ENCODE data around the gene FASTKD1.
"Not testable (repeated sequence)": the region's sequence is repeated elsewhere in the genome, so short reads cannot be mapped to it uniquely, and the experiment has no call there.

The FASTKD1 gene, protein sequence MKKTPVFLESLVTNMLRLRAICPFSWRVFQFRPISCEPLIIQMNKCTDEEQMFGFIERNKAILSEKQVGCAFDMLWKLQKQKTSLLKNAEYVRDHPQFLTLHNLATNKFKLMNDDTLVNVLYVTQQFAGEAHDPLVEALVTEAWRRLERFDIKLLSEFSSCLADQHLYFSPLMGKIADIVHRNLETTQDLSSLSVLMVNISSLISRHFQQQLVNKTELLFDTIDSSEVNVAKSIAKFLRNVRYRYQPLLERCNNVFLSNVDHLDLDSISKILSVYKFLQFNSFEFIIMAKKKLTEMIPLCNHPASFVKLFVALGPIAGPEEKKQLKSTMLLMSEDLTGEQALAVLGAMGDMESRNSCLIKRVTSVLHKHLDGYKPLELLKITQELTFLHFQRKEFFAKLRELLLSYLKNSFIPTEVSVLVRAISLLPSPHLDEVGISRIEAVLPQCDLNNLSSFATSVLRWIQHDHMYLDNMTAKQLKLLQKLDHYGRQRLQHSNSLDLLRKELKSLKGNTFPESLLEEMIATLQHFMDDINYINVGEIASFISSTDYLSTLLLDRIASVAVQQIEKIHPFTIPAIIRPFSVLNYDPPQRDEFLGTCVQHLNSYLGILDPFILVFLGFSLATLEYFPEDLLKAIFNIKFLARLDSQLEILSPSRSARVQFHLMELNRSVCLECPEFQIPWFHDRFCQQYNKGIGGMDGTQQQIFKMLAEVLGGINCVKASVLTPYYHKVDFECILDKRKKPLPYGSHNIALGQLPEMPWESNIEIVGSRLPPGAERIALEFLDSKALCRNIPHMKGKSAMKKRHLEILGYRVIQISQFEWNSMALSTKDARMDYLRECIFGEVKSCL
- 11.4 to 71.5 (median 38.1) reads per million in 17 experiments for total RNA-seq

DNA sequence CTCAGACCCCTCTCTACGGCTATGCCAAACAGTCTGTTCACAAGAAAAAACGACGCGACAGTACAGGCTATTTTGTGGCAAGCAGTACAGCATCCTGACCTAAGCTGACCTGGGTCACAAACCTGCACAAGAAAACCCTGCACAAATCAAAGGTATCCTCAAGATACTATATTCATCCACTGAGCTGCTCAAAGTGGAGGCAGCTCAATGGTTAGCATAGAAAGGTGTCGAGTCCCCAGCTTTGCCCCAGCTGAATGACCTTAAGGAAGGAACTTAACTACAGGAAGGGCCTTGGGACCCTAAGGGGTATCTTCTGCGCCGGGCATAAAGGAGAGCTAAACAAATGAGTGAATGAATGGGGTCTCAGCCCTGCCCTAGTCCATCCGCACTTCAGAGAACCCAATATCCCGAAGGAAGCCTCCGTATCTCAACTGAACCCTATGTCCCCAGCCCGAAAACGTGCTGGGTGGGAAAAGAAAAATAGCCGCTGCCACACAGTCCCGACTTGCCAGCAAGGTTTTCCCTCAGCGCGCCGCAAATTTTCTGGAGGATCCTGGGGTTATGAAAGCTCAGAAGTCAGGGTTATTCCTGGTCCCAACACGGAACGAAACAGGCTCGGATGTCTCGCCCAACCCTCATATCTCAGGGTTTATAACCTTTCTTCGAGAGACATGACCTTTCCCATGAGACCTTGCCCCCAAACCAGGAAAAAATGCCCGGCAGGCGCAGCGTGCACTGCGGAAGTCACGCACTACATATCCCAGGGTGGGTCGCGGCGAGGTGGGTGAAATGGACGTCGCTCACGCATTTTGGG, at the start of gene FASTKD1:
Gene FASTKD1, minus strand, starts transcription at position 706 of the 814 bp plus-strand sequence. CDS start 1,836 bp downstream, outside the sequence.
- peak; percentile 94 to 97 (median 96) for DNase-seq

DNA sequence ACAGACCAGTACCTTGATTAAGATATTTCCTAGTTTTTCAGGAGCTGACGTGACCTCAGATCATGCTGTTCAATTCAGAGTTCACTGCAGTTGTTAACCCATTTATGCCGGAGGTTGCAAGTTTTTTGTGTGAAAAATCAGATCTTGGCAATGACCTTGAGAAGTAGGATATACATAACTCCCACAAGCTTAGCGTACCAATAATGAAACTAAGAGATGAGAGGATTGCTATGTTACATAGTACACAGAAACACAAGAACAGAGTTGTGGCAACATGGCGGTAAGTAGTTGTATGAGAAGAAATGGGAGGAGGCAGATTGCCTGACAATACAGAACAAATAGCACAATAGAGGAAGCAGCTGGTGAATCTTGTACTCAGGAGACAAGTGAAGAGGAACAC, 49.6 kb upstream of the FASTKD1 start:
- DNase-seq = no peak

DNA sequence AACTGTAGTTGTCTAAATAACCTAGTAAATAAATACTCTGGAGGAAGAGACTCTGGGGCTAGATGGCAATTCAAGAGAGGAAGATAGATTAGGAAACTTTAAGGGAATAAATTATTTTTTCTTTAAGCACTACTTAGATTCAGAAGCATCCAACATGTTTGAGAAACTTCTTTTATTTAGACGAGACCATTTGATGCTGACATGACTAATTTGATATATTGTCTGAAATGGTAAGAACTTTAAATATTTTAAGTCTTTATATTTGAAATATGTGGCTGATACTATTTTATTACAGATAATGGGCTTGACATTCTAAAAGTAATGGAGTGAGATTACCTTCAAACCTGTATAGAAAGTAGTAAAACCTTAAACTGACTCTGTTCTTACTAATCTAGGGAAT, 46.8 kb upstream of the FASTKD1 start:
- DNase-seq = no peak

DNA sequence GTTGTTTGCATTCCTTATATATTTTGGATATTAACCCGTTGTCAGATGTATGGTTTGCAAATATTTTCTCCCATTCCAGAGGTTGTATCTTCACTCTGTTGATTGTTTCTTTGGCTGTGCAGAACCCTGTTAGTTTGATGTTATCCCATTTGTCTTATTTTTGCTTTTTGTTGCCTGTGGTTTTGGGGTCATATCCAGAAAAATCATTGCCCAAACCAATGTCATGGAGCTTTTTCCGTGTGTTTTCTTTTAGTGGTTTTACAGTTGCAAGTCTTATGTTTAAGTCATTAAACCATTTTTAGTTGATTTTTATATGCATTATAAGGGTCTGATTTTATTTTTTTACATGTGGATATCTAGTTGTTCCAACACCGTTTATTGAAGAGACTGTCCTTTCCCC, 46.3 kb upstream of the FASTKD1 start:
- DNase-seq = no peak

DNA sequence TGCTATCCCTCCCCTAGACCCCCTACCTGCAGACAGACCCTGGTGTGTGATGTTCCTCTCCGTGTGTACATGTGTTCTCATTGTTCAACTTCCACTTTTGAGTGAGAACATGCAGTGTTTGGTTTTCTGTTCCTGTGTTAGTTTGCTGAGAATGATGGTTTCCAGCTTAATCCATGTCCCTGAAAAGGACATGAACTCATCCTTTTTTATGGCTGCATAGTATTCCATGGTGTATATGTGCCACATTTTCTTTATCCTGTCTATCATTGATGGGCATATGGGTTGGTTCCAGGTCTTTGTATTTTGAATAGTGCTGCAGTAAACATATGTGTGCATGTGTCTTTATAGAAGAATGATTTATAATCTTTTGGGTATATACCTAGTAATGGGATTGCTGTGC, 42.3 kb upstream of the FASTKD1 start:
- not testable (repeated sequence) for DNase-seq

DNA sequence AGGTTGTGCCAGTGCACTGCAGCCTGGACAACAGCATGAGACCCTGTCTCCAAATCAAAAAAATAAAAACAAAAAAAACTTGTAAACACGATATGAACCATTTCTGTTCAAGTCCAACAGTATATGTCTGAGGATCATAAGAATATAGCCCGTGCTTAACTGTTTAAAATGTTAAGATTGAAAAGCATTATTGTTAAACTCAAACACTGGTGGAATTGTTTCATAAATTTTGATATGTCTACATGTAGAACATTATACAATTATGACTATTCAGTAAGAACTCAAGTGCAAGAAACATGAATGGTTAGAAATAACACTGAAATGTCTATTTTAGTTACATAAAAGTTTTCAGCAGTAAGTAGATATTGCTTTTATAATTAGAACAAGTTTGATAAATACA, 40.2 kb upstream of the FASTKD1 start:
- no peak for DNase-seq

DNA sequence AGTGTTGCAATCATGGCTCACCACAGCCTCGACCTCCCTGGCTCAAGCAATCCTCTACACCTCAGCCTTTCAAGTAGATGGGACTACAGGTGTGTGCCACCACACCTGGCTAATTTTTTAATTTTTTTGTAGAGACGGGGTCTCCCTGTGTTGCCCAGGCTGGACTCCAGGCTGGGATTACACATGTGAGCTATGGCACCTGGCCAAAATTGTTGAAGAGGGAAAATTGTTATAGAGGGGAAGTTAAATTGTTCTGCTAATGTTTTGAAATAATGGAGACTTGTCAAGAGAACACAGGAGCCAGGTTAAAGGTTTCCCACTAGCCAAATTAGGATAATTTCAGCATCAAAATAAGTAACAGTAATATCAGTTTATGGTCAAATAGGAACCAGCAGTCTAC, 35.6 kb upstream of the FASTKD1 start:
- DNase-seq = no peak

DNA sequence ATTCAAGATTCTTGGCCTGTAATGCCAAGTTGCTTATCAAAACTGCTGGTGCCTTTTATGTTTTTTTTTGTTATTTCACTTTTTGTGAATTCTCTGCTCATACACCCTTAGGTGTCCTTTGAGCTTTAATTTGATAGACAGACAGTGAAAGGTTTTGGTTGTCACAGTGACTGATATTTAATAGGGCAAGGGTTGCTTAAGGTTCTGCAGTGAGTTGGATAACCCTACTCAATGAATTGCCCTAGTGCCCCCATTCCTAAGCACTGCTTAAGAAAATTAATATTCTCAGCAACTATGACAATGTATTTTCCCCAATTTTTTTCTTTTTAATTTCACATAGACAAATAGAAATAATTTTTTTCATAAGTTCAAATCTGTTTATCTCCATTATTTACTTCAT, 25.9 kb upstream of the FASTKD1 start:
- DNase-seq = no peak

DNA sequence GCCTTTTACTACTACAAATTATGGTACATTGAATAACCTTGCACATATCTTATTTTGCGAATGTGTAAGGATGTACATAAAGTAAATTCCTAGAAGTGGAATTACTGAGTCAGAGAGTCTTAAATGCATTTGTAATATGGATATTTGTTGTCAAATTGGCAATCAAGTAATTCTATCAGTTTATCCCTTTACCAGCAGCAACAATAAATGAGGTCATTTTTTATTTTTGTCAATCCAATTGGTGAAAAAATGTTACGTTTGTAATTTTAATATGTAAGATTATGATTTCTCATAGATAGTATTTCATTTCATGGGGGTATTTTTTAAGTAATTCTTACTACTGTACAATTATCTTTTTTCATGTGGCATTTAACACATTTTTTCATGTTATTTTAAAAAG, 25.3 kb upstream of the FASTKD1 start:
- no peak for DNase-seq

DNA sequence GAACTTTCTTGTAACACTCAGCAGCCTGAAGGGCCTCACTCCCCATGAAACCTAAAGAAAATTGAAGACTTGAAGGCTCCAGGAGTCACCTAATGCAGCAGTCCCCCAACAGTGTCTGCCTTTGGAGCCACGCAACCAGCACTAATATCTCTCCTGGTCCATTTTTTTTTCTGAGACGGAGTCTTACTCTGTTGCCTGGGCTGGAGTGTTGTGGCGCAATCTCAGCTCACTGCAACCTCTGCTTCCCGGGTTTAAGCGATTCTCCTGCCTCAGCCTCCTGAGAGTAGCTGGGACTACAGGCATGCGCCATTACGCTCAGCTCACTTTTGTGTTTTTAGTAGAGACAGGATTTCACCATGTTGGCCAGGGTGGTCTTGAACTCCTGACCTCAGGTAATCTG, 22.9 kb upstream of the FASTKD1 start:
- DNase-seq = not testable (repeated sequence)

DNA sequence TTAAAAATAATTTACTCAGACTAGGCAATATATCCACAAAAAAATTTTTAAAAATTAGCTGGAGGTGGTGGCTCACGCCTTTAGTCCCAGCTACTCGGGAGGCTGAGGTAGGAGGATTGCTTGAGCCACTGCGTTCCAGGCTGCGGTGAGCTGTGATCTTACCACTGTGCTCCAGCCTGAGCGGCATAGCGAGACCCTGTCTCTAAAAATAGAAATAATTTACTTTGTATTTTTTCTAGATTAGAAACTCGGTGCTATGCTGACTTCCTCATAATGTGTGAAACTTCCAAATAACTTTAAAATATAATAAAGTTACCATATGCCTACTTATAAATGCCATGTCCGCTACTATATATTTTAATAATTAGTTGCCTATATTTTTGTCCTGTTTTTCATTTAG, 17.1 kb upstream of the FASTKD1 start:
- DNase-seq = no peak

DNA sequence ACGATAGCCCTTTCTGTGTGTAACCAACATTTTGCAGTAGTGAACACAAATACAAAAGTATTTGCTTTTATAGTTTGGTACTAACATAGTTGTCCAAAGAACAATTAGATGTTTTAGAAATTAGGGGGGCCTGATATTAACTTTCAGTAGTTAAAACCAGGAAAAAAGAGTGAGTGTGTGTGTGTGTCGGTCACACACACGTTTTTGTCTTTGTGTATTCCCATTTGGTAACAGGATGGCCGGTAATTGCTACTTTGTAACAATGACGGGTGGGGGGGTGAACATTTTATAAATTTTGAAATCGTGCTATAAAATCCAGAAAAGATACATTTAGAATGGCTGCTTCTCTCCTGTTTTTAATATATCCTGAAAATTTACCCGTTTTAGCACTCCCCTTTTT, 12.0 kb upstream of the FASTKD1 start:
- no peak for DNase-seq

DNA sequence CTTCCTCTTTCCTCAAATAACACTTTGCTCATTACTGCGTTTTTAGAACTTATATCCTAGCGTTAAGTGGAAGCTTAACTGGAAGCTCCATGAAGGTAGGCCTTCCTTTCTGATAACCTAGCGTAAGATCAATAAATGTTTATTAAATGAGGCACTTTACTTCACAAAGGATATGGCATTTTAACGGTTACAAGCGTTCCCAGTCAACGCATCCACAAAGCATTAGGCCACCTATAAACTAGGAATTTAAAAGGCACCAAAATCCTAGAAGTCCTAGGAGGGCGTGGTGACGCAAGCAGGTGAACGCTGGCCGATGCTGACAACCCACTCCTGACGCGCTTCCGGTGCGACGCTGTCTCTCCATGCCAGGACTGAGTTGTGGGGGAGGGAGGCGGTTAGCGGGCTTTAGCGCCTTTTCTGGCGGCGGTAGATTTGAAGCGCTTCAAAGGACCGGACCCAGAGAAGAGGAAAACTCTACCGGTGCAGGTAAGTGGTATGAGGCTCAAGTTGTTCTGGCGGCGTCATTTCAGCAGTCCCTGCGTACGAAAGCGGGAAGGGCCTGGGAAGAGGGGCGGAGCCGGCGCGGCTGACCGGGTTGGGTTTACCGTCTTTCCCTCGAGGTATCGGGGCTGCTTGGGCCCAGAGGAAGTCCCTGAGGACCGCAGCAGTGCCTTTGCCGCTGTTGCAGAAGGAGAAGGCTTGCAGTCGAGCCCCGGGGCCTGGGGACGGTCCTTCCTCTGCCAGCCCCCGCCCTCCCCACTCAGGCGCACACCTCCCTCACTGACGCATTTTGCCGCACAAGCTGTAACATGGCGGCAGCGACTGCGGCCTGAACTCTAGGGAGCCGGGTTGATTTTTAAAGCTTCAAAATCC, 10.6 kb upstream of the FASTKD1 start, which contains the start of gene PPIG:
Gene PPIG, plus strand, starts transcription at position 347 of the 873 bp plus-strand sequence. CDS start 19,691 bp downstream, outside the sequence.
- peak; percentile 92 to 95 (median 95) for DNase-seq

DNA sequence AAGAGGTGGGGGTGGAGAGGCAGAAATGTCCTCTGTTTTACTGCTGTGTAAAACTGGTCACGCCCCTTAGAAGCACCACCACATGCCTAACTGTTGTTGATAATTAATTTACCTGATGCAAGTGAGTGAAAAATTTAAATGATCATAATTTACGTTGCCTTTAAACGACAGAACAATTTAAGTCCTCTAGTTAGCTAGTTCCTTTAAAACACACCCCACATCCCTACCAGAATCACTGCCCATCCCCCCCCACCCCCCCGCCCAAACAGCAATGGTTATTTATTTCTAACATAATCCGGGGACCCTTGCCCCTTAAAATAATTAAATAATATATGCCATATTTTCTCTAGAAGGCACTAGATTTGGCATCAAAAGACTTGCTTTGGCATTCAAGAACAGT, 9.9 kb upstream of the FASTKD1 start:
- DNase-seq = no peak

DNA sequence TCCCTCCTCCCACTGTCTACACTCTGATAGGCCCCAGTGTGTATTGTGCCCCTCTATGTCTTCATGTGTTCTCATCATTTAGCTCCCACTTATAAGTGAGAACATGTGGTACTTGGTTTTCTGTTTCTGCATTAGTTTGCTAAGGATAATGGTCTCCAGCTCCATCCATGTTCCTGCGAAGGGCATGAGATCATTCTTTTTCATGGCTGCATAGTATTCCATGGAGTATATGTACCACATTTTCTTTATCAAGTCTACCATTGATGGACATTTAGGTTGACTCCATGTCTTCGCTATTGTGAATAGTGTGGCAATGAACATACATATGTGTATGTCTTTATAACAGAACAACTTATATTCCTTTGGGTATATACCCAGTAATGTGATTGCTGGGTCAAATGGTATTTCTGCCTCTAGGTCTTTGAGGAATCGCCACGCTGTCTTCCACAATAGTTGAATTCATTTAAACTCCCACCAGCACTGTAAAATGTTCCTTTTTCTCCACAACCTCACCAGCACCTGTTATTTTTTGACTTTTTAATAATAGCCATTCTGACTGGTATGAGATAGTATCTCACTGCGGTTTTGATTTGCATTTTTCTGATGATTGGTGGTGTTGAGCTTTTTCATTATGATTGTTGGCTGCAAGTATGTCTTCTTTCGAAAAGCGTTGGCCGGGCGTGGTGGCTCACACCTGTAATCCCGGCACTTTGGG, 9.0 kb upstream of the FASTKD1 start:
- DNase-seq = not testable (repeated sequence)

DNA sequence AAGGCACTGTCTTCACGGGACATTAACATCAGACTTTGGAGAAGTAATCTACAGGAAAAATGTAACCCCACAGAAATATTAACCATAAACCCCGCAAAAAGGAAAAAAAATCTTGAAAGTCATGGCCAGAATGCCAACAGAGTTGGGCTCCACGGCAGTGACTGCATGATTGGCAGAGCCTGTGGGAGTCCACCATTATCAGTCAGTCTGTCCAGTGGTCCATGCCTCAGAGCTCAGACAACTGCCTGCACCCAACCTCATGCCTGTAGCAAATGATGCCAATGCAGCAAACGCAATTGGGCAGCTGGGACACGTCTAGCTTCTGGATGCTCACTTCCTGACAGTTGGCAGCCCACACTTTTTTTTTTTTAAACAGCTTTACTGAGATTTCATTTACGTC, 5.4 kb upstream of the FASTKD1 start:
- DNase-seq = no peak

DNA sequence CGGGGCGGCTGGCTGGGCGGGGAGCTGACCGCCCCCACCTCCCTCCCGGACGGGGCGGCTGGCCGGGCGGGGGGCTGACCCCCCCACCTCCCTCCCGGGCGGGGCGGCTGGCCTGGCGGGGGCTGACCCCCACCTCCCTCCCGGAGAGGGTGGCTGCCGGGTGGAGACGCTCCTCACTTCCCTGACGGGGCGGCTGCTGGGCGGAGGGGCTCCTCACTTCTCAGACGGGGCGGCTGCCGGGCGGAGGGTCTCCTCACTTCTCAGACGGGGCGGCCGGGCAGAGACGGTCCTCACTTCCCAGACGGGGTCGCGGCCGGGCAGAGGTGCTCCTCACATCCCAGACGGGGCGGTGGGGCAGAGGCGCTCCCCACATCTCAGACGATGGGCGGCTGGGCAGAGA, 1.6 kb upstream of the FASTKD1 start:
- DNase-seq = not testable (repeated sequence)

DNA sequence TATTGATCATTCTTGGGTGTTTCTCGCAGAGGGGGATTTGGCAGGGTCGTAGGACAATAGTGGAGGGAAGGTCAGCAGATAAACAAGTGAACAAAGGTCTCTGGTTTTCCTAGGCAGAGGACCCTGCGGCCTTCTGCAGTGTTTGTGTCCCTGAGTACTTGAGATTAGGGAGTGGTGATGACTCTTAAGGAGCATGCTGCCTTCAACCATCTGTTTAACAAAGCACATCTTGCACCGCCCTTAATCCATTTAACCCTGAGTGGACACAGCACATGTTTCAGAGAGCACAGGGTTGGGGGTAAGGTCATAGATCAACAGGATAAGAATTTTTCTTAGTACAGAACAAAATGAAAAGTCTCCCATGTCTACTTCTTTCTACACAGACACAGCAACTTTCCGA, 874 bp upstream of the FASTKD1 start:
- DNase-seq = not testable (repeated sequence)

DNA sequence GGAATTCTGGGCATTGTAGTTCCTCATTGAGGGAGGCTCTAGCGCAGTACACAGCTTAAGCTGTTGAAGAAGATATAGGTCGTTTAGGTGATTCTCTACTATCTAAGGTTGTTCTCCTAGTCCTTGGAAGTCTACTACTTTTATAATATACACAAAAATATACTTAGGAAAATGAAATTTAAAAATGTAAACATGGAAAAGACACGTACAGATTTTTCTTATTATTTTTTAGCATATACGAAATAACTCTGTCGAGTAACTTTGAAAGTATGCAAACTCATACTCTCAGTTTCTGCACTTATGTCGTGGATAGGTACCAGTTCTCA, 272 bp upstream of the FASTKD1 start:
- no peak for DNase-seq

DNA sequence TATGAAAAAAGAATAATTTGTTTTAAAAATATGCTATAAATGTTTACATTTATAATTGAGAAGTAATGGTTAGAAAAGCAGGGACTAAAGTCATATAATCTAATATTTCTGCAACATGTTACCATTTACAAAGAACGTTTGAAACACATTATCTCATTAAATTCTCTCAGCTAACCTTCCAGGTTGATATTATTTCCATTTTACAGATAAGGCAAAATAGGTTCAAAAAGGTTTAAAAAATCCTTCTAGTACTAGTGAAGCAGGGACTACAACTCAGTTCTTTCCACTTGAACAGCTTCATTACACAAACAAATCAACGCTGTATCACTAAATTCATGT, 875 bp downstream of the FASTKD1 start:
- no peak for DNase-seq

DNA sequence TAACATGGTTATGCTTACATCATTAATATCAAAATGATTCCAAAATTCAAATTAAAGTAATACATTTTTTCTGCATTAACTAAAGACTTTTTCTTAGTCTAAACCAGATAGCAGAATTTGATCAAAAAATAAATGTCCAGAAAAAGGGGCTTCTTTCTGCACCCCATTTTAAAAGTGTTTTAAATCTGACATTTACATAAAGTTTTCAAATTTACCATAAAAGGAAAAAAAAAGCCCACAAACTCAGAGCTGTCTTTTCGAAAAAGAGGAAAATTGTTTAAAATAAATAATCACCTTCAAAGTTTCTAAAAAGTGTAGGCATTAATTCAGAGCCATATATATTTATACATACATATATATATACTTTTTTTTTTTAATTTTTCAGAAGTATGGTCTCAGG, 1.5 kb downstream of the FASTKD1 start:
- DNase-seq = no peak

All from suppressor macrophage (primary cell).